ENCODE data around the gene BCDIN3D. TPM values are rescaled to one million over a fixed set of nuclear protein-coding genes. Genes with fewer than 3 reads are reported as not detected.
"Not testable (repeated sequence)": the region's sequence is repeated elsewhere in the genome, so short reads cannot be mapped to it uniquely, and the experiment has no call there.

Gene BCDIN3D
- total RNA-seq, 2 experiments from 2014 or later = 7.3 to 7.4 TPM

DNA sequence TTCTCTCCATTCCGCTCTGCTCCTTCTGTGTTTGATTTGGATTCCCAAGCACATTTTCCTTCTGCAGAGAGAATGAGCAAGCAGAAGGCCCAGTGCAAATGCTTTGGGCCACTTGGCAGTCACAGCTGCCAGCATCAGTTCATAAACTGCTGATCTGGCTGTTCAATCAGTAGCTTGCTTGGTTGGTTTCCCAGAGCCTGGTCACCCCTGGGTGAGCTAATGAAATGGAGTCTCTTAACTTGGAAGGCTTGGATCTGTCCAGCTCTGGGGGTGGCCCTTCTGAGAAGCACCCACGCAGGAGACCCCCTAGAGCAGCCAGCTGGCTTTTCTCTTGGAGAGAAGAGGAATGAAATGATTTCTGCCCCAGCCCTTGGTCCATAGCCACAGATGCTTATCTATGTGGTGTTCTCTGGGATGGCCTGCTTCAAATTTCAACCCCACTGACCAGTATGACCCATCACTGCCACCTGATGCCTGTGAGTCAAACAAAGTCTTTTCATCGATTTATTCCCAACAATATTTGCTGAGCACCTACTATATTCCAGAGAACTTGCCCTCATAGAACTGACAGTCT is 30.5 kb upstream of the BCDIN3D start:
- POLR2A ChIA-PET = no interaction called here
- no peak overlapping the region for H3K27ac Mint-ChIP-seq
- H3K36me3 Mint-ChIP-seq (ENCODE audit: low read depth) = no peaks in the 10 kb centered on the region
- H3K27me3 Mint-ChIP-seq (ENCODE audit: low read depth) = peaks cover 4% of the 10 kb centered on the region
- no peaks in the 10 kb centered on the region for H3K4me1 Mint-ChIP-seq (ENCODE audit: low read depth)
- no peak for DNase-seq
- CTCF ChIA-PET = no interaction called here
- ATAC-seq = no peak
- H3K9me3 Mint-ChIP-seq (ENCODE audit: insufficient read depth) = no peaks in the 10 kb centered on the region
- no peak overlapping the region for H3K4me3 Mint-ChIP-seq

DNA sequence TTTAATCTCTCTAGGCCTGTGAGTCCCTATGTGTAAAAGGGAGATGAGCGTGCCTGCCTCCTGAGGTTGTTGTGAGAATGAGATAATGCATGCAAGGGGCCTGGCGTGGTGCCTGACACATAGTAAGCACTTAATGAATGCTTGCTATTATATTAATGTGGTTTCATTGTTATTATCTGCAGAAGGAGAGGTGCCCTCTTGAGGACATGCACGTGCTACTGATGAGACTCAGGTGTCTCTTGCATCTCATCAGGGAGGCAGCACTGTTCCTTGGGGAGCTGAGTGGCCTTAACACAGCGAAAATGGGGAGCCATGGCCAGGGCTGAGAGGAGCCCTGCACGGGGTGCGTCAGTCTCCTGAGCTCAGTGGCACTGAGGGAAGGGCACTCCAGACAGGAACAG is 29.9 kb upstream of the BCDIN3D start:
- DNase-seq (no peak), ATAC-seq (no peak)
- ChIA-PET POLR2A (no interaction called here), CTCF (interaction anchor here (1.4 to 2.2 kb wide), 2 partner anchors 74 to 95 kb away, joined by 5 to 6 read pairs; no protein-coding TSS in a partner anchor)
- Mint-ChIP-seq H3K36me3 (ENCODE audit: low read depth) (no peaks in the 10 kb centered on the region), H3K27me3 (ENCODE audit: low read depth) (peaks cover 4% of the 10 kb centered on the region), H3K4me1 (ENCODE audit: low read depth) (no peaks in the 10 kb centered on the region), H3K27ac (no peak overlapping the region), H3K4me3 (no peak overlapping the region), H3K9me3 (ENCODE audit: insufficient read depth) (no peaks in the 10 kb centered on the region)

DNA sequence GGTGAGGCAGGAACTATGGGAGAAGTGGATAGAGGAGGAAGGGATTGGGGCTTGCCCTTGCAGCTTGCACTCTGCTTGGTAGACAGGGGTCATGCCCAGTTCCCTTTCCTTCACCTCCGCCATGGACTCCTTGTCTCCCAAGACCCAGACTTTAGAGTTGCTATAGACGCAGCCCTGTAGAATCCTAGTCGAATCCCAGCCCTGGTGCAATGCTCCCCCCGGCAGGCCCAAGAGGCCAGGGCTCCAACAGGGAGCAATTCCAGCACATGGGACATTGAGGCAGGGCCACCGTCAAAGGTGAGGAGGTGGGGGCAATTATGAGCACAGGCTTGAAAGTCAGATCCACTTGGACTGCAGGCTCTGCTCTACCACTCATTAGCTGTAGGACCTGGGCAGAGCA is 29.5 kb upstream of the BCDIN3D start:
- H3K4me1 Mint-ChIP-seq (ENCODE audit: low read depth) = no peaks in the 10 kb centered on the region
- peaks cover 4% of the 10 kb centered on the region for H3K27me3 Mint-ChIP-seq (ENCODE audit: low read depth)
- H3K9me3 Mint-ChIP-seq (ENCODE audit: insufficient read depth) = no peaks in the 10 kb centered on the region
- CTCF ChIA-PET = interaction anchor here (1.4 to 2.2 kb wide), 2 partner anchors 74 to 95 kb away, joined by 5 to 6 read pairs; no protein-coding TSS in a partner anchor
- no peaks in the 10 kb centered on the region for H3K36me3 Mint-ChIP-seq (ENCODE audit: low read depth)
- no peak overlapping the region for H3K27ac Mint-ChIP-seq
- ATAC-seq (no peak), DNase-seq (no peak)
- H3K4me3 Mint-ChIP-seq = no peak overlapping the region
- POLR2A ChIA-PET = no interaction called here

DNA sequence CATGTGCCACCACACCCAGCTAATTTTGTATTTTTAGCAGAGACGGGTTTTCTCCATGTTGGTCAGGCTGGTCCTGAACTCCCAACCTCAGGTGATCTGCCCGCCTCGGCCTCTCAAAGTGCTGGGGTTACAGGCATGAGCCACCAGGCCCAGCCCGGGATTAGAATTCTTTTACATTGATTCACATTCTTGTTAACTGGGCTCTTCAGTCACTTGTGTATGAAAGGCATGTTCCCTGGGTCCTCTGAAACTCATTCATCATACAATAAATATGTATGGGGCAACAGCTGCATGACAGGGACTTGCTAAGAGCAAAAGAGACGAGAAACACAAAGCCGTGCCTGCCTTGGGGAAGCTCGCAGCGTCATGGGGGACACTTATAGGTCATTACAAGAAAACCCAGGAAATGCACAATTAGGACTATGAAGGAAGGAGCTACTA is 28.9 kb upstream of the BCDIN3D start:
- ATAC-seq; H3K36me3 Mint-ChIP-seq (ENCODE audit: low read depth); H3K27ac Mint-ChIP-seq; H3K27me3 Mint-ChIP-seq (ENCODE audit: low read depth); DNase-seq; H3K9me3 Mint-ChIP-seq (ENCODE audit: insufficient read depth); POLR2A ChIA-PET; H3K4me3 Mint-ChIP-seq; H3K4me1 Mint-ChIP-seq (ENCODE audit: low read depth): not testable (repeated sequence)
- CTCF ChIA-PET = interaction anchor here (1.4 to 2.2 kb wide), 2 partner anchors 75 to 96 kb away, joined by 5 to 6 read pairs; no protein-coding TSS in a partner anchor

DNA sequence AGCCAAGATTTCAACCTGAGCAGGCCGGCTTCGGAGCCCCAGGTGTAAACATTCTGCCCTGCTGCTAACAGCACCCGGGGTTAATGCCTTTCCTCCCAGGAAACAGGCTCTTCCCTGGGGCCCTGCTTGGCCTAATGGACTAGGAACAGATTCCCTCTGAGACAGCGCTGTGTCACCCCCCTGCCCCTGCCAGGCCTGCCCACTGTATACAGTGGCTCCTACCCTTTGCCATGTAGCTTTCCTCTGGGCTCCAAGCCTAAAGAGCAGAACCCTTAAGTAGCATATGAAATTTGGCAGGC is 28.3 kb upstream of the BCDIN3D start:
- ATAC-seq = no peak
- CTCF ChIA-PET = interaction anchor here (1.4 to 2.2 kb wide), 2 partner anchors 75 to 96 kb away, joined by 5 to 6 read pairs; no protein-coding TSS in a partner anchor

DNA sequence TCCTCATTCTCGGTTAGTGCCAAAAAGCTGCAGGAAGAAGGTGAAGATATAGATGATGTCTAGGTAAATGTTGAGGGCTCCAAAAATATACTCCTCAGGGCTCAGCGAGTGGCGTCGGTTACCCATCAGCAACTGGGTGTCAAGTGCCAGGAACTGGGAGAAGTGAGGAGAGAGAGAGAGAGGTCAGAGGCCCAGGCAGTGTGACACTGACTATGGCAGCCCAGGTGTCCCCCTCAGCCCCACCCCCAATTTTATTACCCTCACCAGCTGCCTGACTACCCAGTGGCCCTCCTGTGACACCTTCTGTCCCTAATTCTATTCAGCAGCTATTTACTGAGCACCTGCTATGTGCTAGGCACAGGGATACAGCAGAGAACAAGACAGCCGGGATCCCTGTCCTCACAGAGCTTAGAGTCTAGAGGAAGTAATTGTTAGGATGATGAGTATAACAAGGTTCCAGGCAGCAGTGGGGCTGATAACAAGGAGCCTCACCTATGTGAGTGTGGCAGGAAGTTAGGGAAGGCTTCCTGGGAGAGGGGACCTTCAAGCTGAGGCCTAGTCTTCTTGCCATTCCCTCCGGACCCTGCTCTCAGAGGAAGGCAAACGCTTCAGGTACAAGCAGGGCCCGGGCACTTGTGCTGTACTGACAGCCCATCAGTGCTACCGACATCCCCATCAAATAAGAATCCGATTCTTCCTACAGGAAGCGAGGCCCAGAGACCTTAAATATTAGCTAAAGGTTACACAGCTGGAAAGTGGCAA is 27.8 kb upstream of the BCDIN3D start:
- DNase-seq (no peak), ATAC-seq (no peak)
- no peaks in the 10 kb centered on the region for H3K9me3 Mint-ChIP-seq (ENCODE audit: insufficient read depth)
- ChIA-PET POLR2A (no interaction called here), CTCF (interaction anchor here (2.2 kb wide), 1 partner anchor 76 kb away, joined by 5 read pairs; no protein-coding TSS in a partner anchor)
- peaks cover 4% of the 10 kb centered on the region for H3K27me3 Mint-ChIP-seq (ENCODE audit: low read depth)
- H3K27ac Mint-ChIP-seq = no peak overlapping the region
- no peak overlapping the region for H3K4me3 Mint-ChIP-seq
- H3K4me1 Mint-ChIP-seq (ENCODE audit: low read depth) = no peaks in the 10 kb centered on the region
- no peaks in the 10 kb centered on the region for H3K36me3 Mint-ChIP-seq (ENCODE audit: low read depth)

More for the DNA sequence above, 28.3 kb upstream of the BCDIN3D start:
- H3K36me3 Mint-ChIP-seq (ENCODE audit: low read depth) = no peaks in the 10 kb centered on the region
- H3K27me3 Mint-ChIP-seq (ENCODE audit: low read depth) = peaks cover 4% of the 10 kb centered on the region
- POLR2A ChIA-PET = no interaction called here
- H3K9me3 Mint-ChIP-seq (ENCODE audit: insufficient read depth) = no peaks in the 10 kb centered on the region
- no peak overlapping the region for H3K4me3 Mint-ChIP-seq
- no peak overlapping the region for H3K27ac Mint-ChIP-seq
- DNase-seq = no peak
- H3K4me1 Mint-ChIP-seq (ENCODE audit: low read depth) = no peaks in the 10 kb centered on the region

DNA sequence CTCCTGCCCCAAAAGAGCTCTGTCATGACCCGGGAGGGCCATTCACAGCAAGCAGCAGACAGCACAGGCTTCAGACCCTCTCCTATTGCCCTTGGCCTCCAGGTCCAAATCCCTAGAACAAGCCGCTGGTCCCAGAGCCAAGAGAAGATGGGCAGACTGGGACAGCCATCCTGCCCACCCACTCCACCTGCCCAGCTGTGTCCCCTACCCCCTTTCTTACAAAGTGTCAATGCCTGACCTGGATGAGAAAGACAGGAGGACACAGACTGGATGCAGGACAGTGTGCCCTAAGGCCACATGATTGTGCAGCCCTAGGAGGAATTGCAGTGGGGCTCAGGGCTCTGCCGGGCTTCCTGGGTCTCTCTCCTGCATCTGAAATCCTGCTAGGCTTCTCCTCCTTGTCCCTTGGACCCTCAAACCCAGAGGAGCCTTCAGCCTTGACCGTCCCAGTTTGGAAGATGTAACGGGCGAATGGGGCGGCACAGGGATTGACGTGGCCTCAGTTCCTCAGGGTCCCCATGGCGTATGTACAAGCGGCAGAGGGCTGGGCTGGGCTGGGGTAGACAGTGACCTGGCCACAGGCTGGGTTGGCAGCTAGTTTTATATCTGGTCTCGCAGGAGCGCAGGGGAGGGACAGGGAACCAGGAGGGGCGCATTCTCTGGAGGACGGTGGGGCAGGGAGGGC is 27.1 kb upstream of the BCDIN3D start:
- Mint-ChIP-seq H3K9me3 (ENCODE audit: insufficient read depth) (no peaks in the 10 kb centered on the region), H3K36me3 (ENCODE audit: low read depth) (no peaks in the 10 kb centered on the region), H3K27ac (no peak overlapping the region), H3K27me3 (ENCODE audit: low read depth) (peaks cover 4% of the 10 kb centered on the region), H3K4me3 (no peak overlapping the region), H3K4me1 (ENCODE audit: low read depth) (no peaks in the 10 kb centered on the region)
- no peak for DNase-seq
- no peak for ATAC-seq
- CTCF ChIA-PET = interaction anchor here (0.6 to 6.5 kb wide), 5 partner anchors 16 to 376 kb away, joined by 3 to 63 read pairs (median 3); partner anchors contain the start of gene TMBIM6
- POLR2A ChIA-PET = no interaction called here

DNA sequence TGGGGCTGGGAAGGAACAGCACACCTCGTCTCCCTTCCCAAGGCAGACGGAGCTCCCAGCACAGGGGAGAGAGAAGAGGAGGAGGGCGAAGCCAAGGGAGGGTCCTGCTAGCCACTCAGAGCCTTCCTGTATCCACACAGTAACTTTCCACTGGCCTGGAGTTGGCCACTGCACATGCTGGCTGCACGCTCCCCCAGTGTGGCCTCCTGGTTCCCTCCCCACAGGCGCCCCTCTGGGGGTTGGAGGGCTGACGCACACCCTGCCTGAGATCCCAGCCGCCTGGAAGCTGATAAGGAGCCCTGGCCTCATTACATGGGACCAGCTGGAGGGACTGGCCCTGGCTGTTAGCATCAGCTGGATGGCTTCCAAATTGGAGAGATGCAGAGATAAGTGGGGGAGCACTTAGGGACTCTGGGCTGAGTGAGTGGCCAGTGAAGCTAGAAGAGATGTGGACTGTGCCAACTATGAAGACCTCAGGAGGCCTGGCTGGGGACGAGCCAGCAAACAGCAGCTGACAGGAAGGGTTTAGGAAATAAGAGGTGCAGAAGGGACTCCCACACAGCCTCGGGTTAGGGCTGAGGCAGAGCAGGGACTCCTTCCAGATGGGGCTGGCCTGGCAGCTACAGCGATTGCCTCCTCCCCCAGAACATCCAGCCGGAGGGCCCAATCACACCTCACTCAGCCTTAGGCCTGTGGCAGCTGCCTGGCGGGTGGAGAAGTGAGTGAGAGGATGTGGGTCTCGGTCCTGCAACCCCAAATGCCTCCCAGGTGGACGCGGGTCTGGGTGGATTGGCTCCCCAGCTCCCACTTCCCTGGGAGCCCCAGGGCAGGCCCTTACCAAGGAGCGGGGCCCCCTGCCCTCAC is 26.3 kb upstream of the BCDIN3D start:
- Mint-ChIP-seq H3K4me1 (ENCODE audit: low read depth) (no peaks in the 10 kb centered on the region), H3K9me3 (ENCODE audit: insufficient read depth) (no peaks in the 10 kb centered on the region), H3K4me3 (no peak overlapping the region), H3K27me3 (ENCODE audit: low read depth) (peaks cover 8% of the 10 kb centered on the region), H3K36me3 (ENCODE audit: low read depth) (no peaks in the 10 kb centered on the region), H3K27ac (no peak overlapping the region)
- CTCF ChIA-PET = interaction anchor here (0.6 to 6.5 kb wide), 6 partner anchors 16 to 375 kb away, joined by 3 to 63 read pairs (median 3); partner anchors contain the start of gene TMBIM6
- ATAC-seq (no peak), DNase-seq (no peak)
- POLR2A ChIA-PET = no interaction called here

DNA sequence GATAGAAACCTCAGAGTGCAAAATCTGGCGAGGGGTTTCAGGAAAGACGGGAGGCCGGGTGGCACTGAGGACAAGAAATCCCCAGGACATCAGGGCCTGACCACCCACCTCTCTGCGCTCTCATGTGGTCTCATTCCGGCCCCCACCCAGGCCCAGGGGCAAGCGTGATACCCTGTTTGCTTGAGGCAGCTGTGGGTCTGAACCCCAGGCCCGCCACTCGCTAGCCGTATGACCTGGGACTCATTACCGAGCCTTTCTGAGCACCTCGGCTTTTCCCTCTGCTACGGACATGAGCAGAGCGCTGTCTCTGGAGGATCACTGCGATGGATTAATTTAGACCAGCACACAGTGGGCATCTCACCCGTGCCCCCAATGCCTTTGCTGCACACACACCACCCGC is 25.5 kb upstream of the BCDIN3D start:
- ChIA-PET POLR2A (no interaction called here), CTCF (interaction anchor here (1.2 to 6.5 kb wide), 9 partner anchors 13 to 187 kb away, joined by 3 to 63 read pairs (median 5); no protein-coding TSS in a partner anchor)
- Mint-ChIP-seq H3K4me3 (no peak overlapping the region), H3K27me3 (ENCODE audit: low read depth) (peaks cover 7% of the 10 kb centered on the region), H3K27ac (no peak overlapping the region), H3K36me3 (ENCODE audit: low read depth) (no peaks in the 10 kb centered on the region), H3K4me1 (ENCODE audit: low read depth) (no peaks in the 10 kb centered on the region), H3K9me3 (ENCODE audit: insufficient read depth) (no peaks in the 10 kb centered on the region)
- ATAC-seq = no peak
- DNase-seq = no peak

DNA sequence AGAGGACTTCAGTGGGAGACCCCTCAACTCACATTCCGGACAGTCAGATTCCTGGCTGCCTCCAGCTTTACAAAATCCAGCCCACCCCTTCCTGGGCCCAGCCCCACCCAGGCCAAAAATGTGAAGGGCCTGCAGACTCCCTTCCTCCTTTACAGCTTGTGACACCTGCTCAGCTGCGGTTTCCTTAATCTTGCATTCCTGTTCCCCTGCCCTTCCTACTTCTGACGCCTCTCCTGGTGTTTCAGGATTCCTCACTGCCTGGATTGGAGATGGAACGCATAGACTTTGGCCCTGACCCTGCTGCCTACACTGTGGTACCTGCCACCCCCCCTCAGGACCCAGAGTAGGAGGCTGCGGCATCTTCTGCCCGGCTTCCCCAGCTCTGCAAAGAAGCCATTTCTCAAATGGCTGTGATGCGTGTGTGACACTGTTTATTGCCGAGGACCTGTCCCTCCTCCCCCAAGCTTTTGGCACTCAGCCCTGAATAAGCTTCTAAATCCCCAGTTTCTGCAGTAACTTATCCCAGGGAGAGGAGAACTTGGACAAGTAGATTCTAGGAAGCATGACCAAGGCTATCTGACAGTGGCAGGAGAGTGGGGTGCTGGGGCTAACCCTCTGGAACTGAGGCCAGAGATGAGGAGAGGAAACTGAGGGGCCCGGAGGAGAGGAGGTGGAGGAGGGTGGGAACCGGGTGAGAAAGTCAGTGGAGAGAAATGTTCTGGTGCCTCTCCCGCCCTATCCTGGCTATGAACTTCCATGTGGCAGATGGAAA is 24.9 kb upstream of the BCDIN3D start:
- CTCF ChIA-PET = interaction anchor here (0.9 to 6.5 kb wide), 15 partner anchors 12 to 188 kb away, joined by 3 to 63 read pairs (median 5); no protein-coding TSS in a partner anchor
- no peak overlapping the region for H3K27ac Mint-ChIP-seq
- H3K9me3 Mint-ChIP-seq (ENCODE audit: insufficient read depth) = no peaks in the 10 kb centered on the region

More for the DNA sequence above, 24.9 kb upstream of the BCDIN3D start:
- H3K4me1 Mint-ChIP-seq (ENCODE audit: low read depth) = no peaks in the 10 kb centered on the region
- no peaks in the 10 kb centered on the region for H3K36me3 Mint-ChIP-seq (ENCODE audit: low read depth)
- H3K27me3 Mint-ChIP-seq (ENCODE audit: low read depth) = peaks cover 7% of the 10 kb centered on the region
- no peak overlapping the region for H3K4me3 Mint-ChIP-seq
- ATAC-seq (no peak), DNase-seq (no peak)
- POLR2A ChIA-PET = no interaction called here
